Loucy (cell line): Measurements from ENCODE around the gene GTF2H2C_2.
"Not testable (repeated sequence)": the region's sequence is repeated elsewhere in the genome, so short reads cannot be mapped to it uniquely, and the experiment has no call there.

ENCODE experiments used
- H2AFZ ChIP-seq: fragments of 200-600 bp; sonication (generic); 2 replicates; pipeline ENCODE4 v1.6.0; 2016; ENCODE audit warnings: antibody characterized with exemption, mild to moderate bottlenecking, low read length, moderate library complexity
- H3F3A ChIP-seq: fragments of 200-600 bp; 2 replicates; pipeline ENCODE4 v1.6.0; 2016; ENCODE audit warnings: antibody characterized with exemption, low read depth, mild to moderate bottlenecking
- H3K27me3 ChIP-seq: fragments of 200-600 bp; sonication (generic); 2 replicates; pipeline ENCODE4 v1.6.1; 2014; ENCODE audit warnings: low read length, mild to moderate bottlenecking; ENCODE audit not compliant: insufficient read depth, poor library complexity, severe bottlenecking
- H3K36me3 ChIP-seq: fragments of 200-600 bp; sonication (generic); 2 replicates; pipeline ENCODE4 v1.6.1; 2016; ENCODE audit warnings: low read length; ENCODE audit not compliant: insufficient read depth
- H3K4me1 ChIP-seq: fragments of 200-600 bp; sonication (generic); 2 replicates; pipeline ENCODE4 v1.5.1; 2014; ENCODE audit warnings: low read length, mild to moderate bottlenecking; ENCODE audit not compliant: insufficient read depth, poor library complexity, severe bottlenecking
- H3K4me2 ChIP-seq: fragments of 200-600 bp; sonication (generic); 2 replicates; pipeline ENCODE4 v1.6.0; 2014; ENCODE audit warnings: antibody characterized with exemption, low read length, low read depth, mild to moderate bottlenecking; ENCODE audit not compliant: poor library complexity, severe bottlenecking
- H3K4me3 ChIP-seq: fragments of 200-600 bp; sonication (generic); 2 replicates; pipeline ENCODE4 v1.5.1; 2014; ENCODE audit warnings: low read length, mild to moderate bottlenecking, mixed read lengths; ENCODE audit not compliant: poor library complexity, severe bottlenecking
- H3K79me2 ChIP-seq: fragments of 200-600 bp; sonication (generic); 2 replicates; pipeline ENCODE4 v1.6.1; 2014; ENCODE audit warnings: low read length; ENCODE audit not compliant: insufficient read depth
- H3K9ac ChIP-seq: fragments of 200-600 bp; sonication (generic); 2 replicates; pipeline ENCODE4 v1.6.0; 2014; ENCODE audit warnings: mild to moderate bottlenecking, low read depth, low read length, moderate library complexity; ENCODE audit not compliant: poor library complexity, severe bottlenecking
- H3K9me2 ChIP-seq: fragments of 200-600 bp; sonication (generic); replicated peaks from 2 replicates; pipeline ENCODE4 v1.6.1; 2016; ENCODE audit warnings: low read depth, low read length, mixed read lengths
- H3K9me3 ChIP-seq: fragments of 200-600 bp; sonication (generic); 2 replicates; pipeline ENCODE4 v1.6.1; 2014; ENCODE audit warnings: mild to moderate bottlenecking, antibody characterized with exemption, low read length, low read depth; ENCODE audit not compliant: insufficient read depth
- H4K20me1 ChIP-seq: fragments of 200-600 bp; sonication (generic); 2 replicates; pipeline ENCODE4 v1.6.0; 2014; ENCODE audit warnings: antibody characterized with exemption, low read length, mild to moderate bottlenecking; ENCODE audit not compliant: insufficient read depth, poor library complexity, severe bottlenecking

Gene GTF2H2C_2

DNA sequence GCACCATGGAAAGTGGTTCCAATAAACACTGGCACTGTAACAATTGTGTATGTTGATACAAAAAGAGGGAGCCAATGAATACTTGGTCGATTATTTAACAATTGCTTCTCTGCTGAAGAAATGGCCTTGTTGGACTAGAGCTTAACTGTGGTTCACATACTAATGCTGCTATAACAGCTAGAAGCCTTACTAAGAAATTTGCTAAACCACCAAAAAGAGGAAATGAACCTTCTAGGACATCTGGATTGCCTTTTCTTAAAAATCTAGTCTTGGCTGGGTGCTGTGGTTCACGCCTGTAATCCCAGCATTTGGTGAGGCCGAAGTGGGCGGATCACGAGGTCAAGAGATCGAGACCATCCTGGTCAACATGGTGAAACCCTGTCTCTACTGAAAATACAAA, 41.9 kb downstream of the GTF2H2C_2 start:
- not testable (repeated sequence) for H3K9me3 ChIP-seq, H3K9me2 ChIP-seq, H3K9ac ChIP-seq, H3K36me3 ChIP-seq, H3K79me2 ChIP-seq, H3K27me3 ChIP-seq, H3K4me3 ChIP-seq, H3F3A ChIP-seq, H3K4me2 ChIP-seq, H4K20me1 ChIP-seq, H2AFZ ChIP-seq, H3K4me1 ChIP-seq

DNA sequence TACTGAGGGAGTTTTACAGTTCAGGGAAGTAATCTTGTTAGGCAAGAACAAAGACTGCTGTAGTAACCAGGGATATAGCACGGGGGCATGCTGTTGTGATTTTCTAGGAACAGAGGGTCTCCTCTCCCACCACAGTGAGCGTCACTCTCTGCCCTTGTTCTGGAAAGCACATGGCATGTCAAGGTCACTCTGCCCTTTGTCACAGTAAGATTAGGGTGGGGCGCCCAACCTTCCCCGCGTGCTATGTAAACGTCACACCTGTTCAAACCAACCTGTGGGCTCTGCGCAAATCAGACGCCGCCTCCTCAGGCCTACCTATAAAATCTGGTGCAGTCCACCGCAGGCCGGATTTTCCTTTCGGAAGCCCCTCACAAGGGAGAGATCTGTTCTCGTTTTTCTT, 44.0 kb downstream of the GTF2H2C_2 start:
- not testable (repeated sequence) for H3K36me3 ChIP-seq, H3K4me2 ChIP-seq, H3K4me3 ChIP-seq, H3K4me1 ChIP-seq, H4K20me1 ChIP-seq, H3K9me2 ChIP-seq, H3F3A ChIP-seq, H3K9ac ChIP-seq, H3K79me2 ChIP-seq, H3K27me3 ChIP-seq, H2AFZ ChIP-seq, H3K9me3 ChIP-seq

DNA sequence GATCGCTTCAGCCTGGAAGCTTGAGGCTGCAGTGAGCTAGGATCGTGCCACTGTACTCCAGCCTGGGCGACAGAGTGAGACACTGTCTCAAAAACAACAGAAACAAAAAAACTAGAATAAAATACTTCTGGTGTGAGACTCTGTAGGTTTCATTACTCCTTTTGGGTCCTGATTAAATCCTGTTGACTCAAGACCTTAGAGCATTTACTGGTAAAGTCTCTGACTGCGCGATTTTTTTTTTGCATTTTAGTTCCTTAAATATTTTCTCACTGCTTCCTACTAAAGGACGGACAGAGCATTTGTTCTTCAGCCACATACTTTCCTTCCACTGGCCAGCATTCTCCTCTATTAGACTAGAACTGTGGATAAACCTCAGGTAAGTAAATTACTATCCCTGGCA, 46.8 kb downstream of the GTF2H2C_2 start:
- H2AFZ ChIP-seq, H3K27me3 ChIP-seq, H3K9me3 ChIP-seq, H3F3A ChIP-seq, H3K4me1 ChIP-seq, H3K36me3 ChIP-seq, H3K4me2 ChIP-seq, H3K9ac ChIP-seq, H3K79me2 ChIP-seq, H4K20me1 ChIP-seq, H3K4me3 ChIP-seq, H3K9me2 ChIP-seq: not testable (repeated sequence)

DNA sequence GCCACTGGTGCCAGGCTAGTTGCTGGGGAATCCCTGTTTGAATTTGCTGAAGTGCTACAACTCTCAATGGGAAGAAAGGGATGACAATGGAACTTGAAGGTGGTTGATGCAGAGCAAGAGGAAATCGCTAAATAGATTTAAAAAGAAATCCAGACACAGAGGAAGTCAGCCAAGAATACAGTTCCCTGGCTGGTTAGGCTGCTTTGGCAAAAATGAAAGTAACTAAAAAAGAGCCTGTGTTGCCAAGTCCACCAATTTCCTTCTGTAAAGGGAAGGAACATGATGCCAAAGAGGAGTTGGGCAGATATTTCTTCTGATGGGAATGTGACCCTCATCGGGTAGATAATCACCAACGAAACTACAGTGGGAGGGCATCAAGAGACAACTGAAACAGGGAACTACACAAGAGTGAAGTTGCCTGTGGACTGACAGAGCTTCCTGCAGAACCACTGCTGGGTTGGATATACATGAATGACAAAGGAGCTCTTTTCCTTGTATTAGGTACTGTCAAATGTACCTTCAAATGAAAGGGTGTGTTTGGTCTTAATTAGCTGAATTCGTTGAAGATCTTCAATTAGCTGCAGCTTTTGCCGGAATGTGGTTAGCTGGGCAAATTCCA, 49.0 kb downstream of the GTF2H2C_2 start:
- not testable (repeated sequence) for H4K20me1 ChIP-seq, H3F3A ChIP-seq, H3K9me2 ChIP-seq, H3K9ac ChIP-seq, H3K4me3 ChIP-seq, H3K79me2 ChIP-seq, H3K27me3 ChIP-seq, H2AFZ ChIP-seq, H3K4me2 ChIP-seq, H3K9me3 ChIP-seq, H3K36me3 ChIP-seq, H3K4me1 ChIP-seq

DNA sequence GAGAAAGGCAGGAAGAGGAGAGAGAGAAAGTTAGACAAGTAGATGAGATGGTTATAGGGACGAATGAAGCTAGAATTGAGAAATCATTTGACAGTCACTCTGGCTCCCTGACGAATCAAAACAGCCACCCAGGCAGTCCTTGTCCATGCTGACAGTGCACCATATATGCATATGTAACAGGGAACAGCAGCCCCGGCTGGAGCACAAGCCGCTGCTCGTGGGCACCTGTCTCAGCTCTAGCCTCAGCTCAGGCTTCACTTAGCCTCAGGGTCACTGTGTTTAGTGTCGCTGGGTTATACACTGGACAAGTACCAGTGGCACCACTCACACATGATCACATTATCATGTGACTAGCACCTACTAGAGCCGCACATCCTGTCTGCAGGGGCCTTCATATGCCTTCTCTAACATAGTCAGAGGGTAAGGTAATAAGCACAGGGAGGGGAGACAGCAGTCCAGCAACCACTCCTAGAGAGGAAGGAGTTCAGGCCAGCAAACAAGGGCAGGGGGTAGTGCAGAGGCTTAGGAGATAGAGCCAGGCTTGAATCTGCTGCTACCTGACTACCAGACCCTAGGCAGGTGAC, 54.9 kb downstream of the GTF2H2C_2 start:
- H3K79me2 ChIP-seq, H3F3A ChIP-seq, H3K9ac ChIP-seq, H3K4me1 ChIP-seq, H3K27me3 ChIP-seq, H3K9me3 ChIP-seq, H3K4me3 ChIP-seq, H3K36me3 ChIP-seq, H3K9me2 ChIP-seq, H2AFZ ChIP-seq, H4K20me1 ChIP-seq, H3K4me2 ChIP-seq: not testable (repeated sequence)
